HEK293T (cell line): Measurements from ENCODE around the gene PNPLA8.

Experiments
- ARNT ChIP-seq: fragments of 450-650 bp; IDR thresholded peaks from 2 replicates; pipeline ENCODE4 v1.6.1; 2017; ENCODE audit warnings: mild to moderate bottlenecking
- BHLHE40 ChIP-seq: fragments of 450-650 bp; IDR thresholded peaks from 2 replicates; pipeline ENCODE4 v1.6.1; 2016; ENCODE audit warnings: mild to moderate bottlenecking, moderate library complexity, borderline replicate concordance
- CTBP1 ChIP-seq: fragments of 450-650 bp; IDR thresholded peaks from 2 replicates; pipeline ENCODE4 v1.6.1; 2016; ENCODE audit warnings: borderline replicate concordance
- ELF4 ChIP-seq: fragments of 450-650 bp; IDR thresholded peaks from 2 replicates; pipeline ENCODE4 v1.6.1; 2017; ENCODE audit warnings: antibody characterized with exemption
- FOXM1 ChIP-seq: fragments of 450-650 bp; IDR thresholded peaks from 2 replicates; pipeline ENCODE4 v1.6.1; 2017; ENCODE audit warnings: mild to moderate bottlenecking, borderline replicate concordance
- HDGF ChIP-seq: fragments of 450-650 bp; IDR thresholded peaks from 2 replicates; pipeline ENCODE4 v1.6.1; 2017; ENCODE audit warnings: antibody characterized with exemption, borderline replicate concordance
- L3MBTL2 ChIP-seq: fragments of 450-650 bp; conservative IDR thresholded peaks from 2 replicates; pipeline ENCODE4 v1.6.1; 2016; ENCODE audit warnings: mild to moderate bottlenecking
- NFRKB ChIP-seq: fragments of 450-650 bp; IDR thresholded peaks from 2 replicates; pipeline ENCODE4 v1.6.1; 2016; ENCODE audit warnings: mild to moderate bottlenecking, moderate library complexity
- SP1 ChIP-seq: fragments of 450-650 bp; IDR thresholded peaks from 2 replicates; pipeline ENCODE4 v1.6.1; 2017
- SUZ12 ChIP-seq: fragments of 450-650 bp; IDR thresholded peaks from 2 replicates; pipeline ENCODE4 v1.6.1; 2016; ENCODE audit warnings: mild to moderate bottlenecking
- TARDBP ChIP-seq: fragments of 450-650 bp; IDR thresholded peaks from 2 replicates; pipeline ENCODE4 v1.6.1; 2016
- ZNF384 ChIP-seq: fragments of 450-650 bp; IDR thresholded peaks from 2 replicates; pipeline ENCODE4 v1.6.1; 2016
- TF ChIP-seq, protein P1 (sequence below): fragments of 450-650 bp; IDR thresholded peaks from 2 replicates; pipeline ENCODE4 v1.6.1; 2016

- TF ChIP-seq, protein P1, sequence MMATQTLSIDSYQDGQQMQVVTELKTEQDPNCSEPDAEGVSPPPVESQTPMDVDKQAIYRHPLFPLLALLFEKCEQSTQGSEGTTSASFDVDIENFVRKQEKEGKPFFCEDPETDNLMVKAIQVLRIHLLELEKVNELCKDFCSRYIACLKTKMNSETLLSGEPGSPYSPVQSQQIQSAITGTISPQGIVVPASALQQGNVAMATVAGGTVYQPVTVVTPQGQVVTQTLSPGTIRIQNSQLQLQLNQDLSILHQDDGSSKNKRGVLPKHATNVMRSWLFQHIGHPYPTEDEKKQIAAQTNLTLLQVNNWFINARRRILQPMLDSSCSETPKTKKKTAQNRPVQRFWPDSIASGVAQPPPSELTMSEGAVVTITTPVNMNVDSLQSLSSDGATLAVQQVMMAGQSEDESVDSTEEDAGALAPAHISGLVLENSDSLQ: no peak
- TF ChIP-seq HDGF (no peak), SUZ12 (no peak), SP1 (no peak), TARDBP (no peak), CTBP1 (no peak), FOXM1 (no peak), ZNF384 (no peak), L3MBTL2 (no peak), ARNT (no peak), BHLHE40 (no peak), NFRKB (no peak), ELF4 (no peak)
Measured at GRCh38 chr7:108456845-108457540, 68.9 kb downstream of the PNPLA8 start.
